ENCODE results near the gene MLEC. TPM values are rescaled to one million over a fixed set of nuclear protein-coding genes. Genes with fewer than 3 reads are reported as not detected.
A peak's percentile ranks its signal among the peaks of the same experiment; 100 is the strongest.

MLEC gene
- total RNA-seq, 1 donor from 2014 or later = 115 TPM

DNA sequence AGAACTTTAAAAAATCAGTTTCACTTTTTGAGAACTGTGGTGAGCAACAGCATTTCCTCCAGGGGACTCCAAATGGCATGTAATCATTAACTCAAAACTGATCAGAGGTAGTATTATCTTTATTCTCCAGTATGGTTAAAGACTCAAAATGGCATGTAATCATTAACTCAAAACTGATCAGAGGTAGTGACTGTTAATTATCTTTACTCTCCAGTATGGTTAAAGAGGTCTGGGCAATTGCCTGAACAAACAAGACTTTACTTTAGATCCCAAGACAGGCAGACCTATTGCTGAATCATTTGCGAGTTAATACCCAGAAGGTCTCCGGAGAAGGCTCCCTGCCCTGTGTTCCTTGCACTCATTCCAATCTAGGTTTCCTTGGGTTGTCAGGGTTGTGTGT lies 32.1 kb downstream of the MLEC start:
- no peak for ATAC-seq
- peaks cover 95% of the 10 kb centered on the region for H3K36me3 ChIP-seq
- no peak overlapping the region for H3K4me3 ChIP-seq
- H3K4me1 ChIP-seq = peaks cover 13% of the 10 kb centered on the region
- no peak for DNase-seq
- TF ChIP-seq CTCF (IDR thresholded peaks at IDR 0.05) = no peak
- intact Hi-C loops (cut with DNase I) = no loop called here
- no peak overlapping the region for H3K27ac ChIP-seq
- no peaks in the 10 kb centered on the region for H3K9me3 ChIP-seq
- H3K27me3 ChIP-seq = no peaks in the 10 kb centered on the region

- ATAC-seq = no peak
- Histone ChIP-seq H3K36me3 (peaks cover 91% of the 10 kb centered on the region), H3K4me3 (no peak overlapping the region), H3K27me3 (no peaks in the 10 kb centered on the region), H3K9me3 (no peaks in the 10 kb centered on the region), H3K4me1 (peaks cover 13% of the 10 kb centered on the region), H3K27ac (no peak overlapping the region)
- intact Hi-C loops (cut with DNase I) = no loop called here
- no peak for DNase-seq
- no peak for TF ChIP-seq CTCF (IDR thresholded peaks at IDR 0.05)
Measured at GRCh38 chr12:120719496-120720233, 32.7 kb downstream of the MLEC start.

- H3K36me3 ChIP-seq = peaks cover 85% of the 10 kb centered on the region
- DNase-seq (no peak), ATAC-seq (peak; percentile 66)
- no peak for TF ChIP-seq CTCF (IDR thresholded peaks at IDR 0.05)
- H3K4me1 ChIP-seq = peaks cover 19% of the 10 kb centered on the region
- no peaks in the 10 kb centered on the region for H3K27me3 ChIP-seq
- no peaks in the 10 kb centered on the region for H3K9me3 ChIP-seq
- H3K4me3 ChIP-seq = no peak overlapping the region
- H3K27ac ChIP-seq = no peak overlapping the region
- intact Hi-C loops (cut with DNase I) = no loop called here
Measured at GRCh38 chr12:120720234-120720986, 33.5 kb downstream of the MLEC start.

- Histone ChIP-seq H3K4me1 (peaks cover 21% of the 10 kb centered on the region), H3K9me3 (no peaks in the 10 kb centered on the region), H3K4me3 (no peak overlapping the region), H3K27ac (no peak overlapping the region), H3K27me3 (no peaks in the 10 kb centered on the region), H3K36me3 (peaks cover 79% of the 10 kb centered on the region)
- TF ChIP-seq CTCF (IDR thresholded peaks at IDR 0.05) = no peak
- no peak for ATAC-seq
- intact Hi-C loops (cut with DNase I) = no loop called here
- DNase-seq = no peak
Measured at GRCh38 chr12:120720987-120721801, 34.2 kb downstream of the MLEC start.

- TF ChIP-seq CTCF (IDR thresholded peaks at IDR 0.05) = no peak
- ATAC-seq (no peak), DNase-seq (no peak)
- Histone ChIP-seq H3K27ac (no peak overlapping the region), H3K36me3 (peaks cover 72% of the 10 kb centered on the region), H3K27me3 (no peaks in the 10 kb centered on the region), H3K4me3 (no peak overlapping the region), H3K4me1 (peaks cover 25% of the 10 kb centered on the region), H3K9me3 (no peaks in the 10 kb centered on the region)
- intact Hi-C loops (cut with DNase I) = no loop called here
Measured at GRCh38 chr12:120721866-120722265, 34.9 kb downstream of the MLEC start.

Data from upper lobe of right lung (tissue), 1 donor.